BLaER1 treated with 17β-estradiol and CSF1 and Interleukin-3, amounts not matched to agents 10 nM and 100 nM (cell line): ENCODE results near the gene ARFIP1.
A peak's percentile ranks its signal among the peaks of the same experiment; 100 is the strongest.
"Not testable (repeated sequence)": the region's sequence is repeated elsewhere in the genome, so short reads cannot be mapped to it uniquely, and the experiment has no call there.

Experiments used
- H3K27ac ChIP-seq, 11 experiments: shearing (Covaris generic); formaldehyde crosslinking; 2 replicates each; pipeline ENCODE4 v1.8.1; 2022
- H3K27me3 ChIP-seq, 11 experiments: shearing (Covaris generic); formaldehyde crosslinking; 2 replicates each; pipeline ENCODE4 v1.8.1; 2022
- H3K36me3 ChIP-seq, 11 experiments: shearing (Covaris generic); formaldehyde crosslinking; 2 replicates each; pipeline ENCODE4 v1.8.1; 2022
- H3K4me1 ChIP-seq, 10 experiments: shearing (Covaris generic); formaldehyde crosslinking; 2 replicates each; pipeline ENCODE4 v1.8.1; 2022
- H3K4me2 ChIP-seq, 11 experiments: shearing (Covaris generic); formaldehyde crosslinking; 2 replicates each; pipeline ENCODE4 v1.8.1; 2022
- H3K4me3 ChIP-seq, 10 experiments: shearing (Covaris generic); formaldehyde crosslinking; 2 replicates each; pipeline ENCODE4 v1.8.1; 2022
- H3K9ac ChIP-seq, 11 experiments: shearing (Covaris generic); formaldehyde crosslinking; 2 replicates each; pipeline ENCODE4 v1.8.1; 2022
- H3K9me3 ChIP-seq, 11 experiments: shearing (Covaris generic); formaldehyde crosslinking; replicated peaks in 1 of 11; 2 replicates each; pipeline ENCODE4 v1.8.1; 2022
- H4K20me1 ChIP-seq, 11 experiments: shearing (Covaris generic); formaldehyde crosslinking; 2 replicates each; pipeline ENCODE4 v1.8.1; 2022
- Cebpa-rat ChIP-seq, 11 experiments: shearing (Covaris generic); IDR thresholded peaks; 2 replicates each; pipeline ENCODE4 v1.8.1; 2022

The ARFIP1 gene

DNA sequence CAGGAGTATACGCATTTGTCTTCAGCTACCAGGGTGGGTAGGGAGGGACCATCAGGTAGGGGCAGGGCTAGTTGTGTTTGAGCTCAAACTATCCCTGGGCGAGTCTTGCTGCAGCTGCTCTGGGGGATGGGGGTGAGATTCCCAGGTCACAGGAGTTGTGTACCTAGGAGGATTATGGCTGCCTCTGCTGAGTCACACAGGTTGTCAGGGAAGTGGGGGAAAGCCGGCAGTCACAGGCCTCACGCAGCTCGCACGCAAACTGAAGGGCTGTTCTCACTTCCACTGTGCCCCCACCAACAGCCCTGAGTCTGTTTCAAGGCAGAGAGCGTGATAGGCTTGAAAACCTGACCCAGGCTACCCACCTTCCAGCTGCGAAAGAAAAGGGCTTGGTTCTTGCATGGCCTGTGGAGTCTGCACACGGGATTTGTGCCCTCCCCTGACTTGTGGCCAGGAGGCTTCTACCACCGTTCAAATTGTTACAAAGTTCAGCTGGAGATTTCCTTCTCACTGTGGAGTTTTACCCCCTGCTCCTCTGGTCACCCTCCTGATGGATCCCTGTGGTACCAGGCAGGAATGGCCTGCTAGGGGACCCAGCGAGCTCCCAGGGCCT lies 63.8 kb downstream of the ARFIP1 start:
- no peak for TF ChIP-seq Cebpa-rat (IDR thresholded peaks at IDR 0.05)
- no peak overlapping the region for H3K4me3 ChIP-seq
- peaks cover 0 to 21% (median 5%) of the 10 kb centered on the region in 10 experiments; a peak in 11 of 20 replicates for H3K4me1 ChIP-seq
- peaks cover 23 to 40% (median 28%) of the 10 kb centered on the region in 11 experiments for H3K9me3 ChIP-seq
- no peak overlapping the region for H3K9ac ChIP-seq
- H3K4me2 ChIP-seq, result no peak overlapping the region
- H3K36me3 ChIP-seq, result peaks cover 14 to 34% (median 21%) of the 10 kb centered on the region in 11 experiments
- H3K27ac ChIP-seq, result no peak overlapping the region
- H3K27me3 ChIP-seq, result no peaks in the 10 kb centered on the region
- peaks cover 0 to 7% (median 0%) of the 10 kb centered on the region in 11 experiments; a peak in 4 of 22 replicates for H4K20me1 ChIP-seq

DNA sequence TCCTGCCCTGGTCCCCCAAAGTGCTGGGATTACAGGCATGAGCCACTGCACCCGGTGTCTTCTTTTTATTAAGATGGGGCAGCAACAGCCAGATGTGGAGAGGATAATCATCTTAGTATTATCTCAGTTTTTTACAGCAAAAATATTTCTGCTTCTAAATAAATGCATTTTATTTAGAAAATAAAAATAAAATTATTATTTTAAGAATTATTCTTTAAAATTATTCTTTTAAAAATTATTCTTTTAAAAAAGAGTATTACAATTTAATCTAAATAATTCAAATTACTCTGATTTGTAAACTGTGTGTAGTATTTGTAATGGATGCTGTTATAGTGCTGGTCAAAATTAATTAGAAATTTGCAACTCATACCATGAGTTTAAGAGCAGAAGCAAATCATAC lies 67.6 kb downstream of the ARFIP1 start:
- Histone ChIP-seq H3K9ac (peak overlapping the region in 2 of 11 experiments; percentile 17 to 22; a peak in 2 of 22 replicates), H4K20me1 (peaks cover 0 to 7% (median 0%) of the 10 kb centered on the region in 11 experiments; a peak in 4 of 22 replicates), H3K27ac (peak overlapping the region in 7 of 11 experiments; percentile 17 to 63 (median 49); a peak in 8 of 22 replicates), H3K9me3 (peaks cover 4 to 14% (median 6%) of the 10 kb centered on the region in 11 experiments), H3K36me3 (peaks cover 0 to 11% (median 2%) of the 10 kb centered on the region in 11 experiments; a peak in 8 of 22 replicates), H3K4me1 (peaks cover 11 to 45% (median 26%) of the 10 kb centered on the region in 10 experiments), H3K4me3 (no peak overlapping the region), H3K4me2 (peak overlapping the region in 7 of 11 experiments; percentile 6 to 64 (median 35); a peak in 6 of 22 replicates), H3K27me3 (no peaks in the 10 kb centered on the region)
- TF ChIP-seq Cebpa-rat (IDR thresholded peaks at IDR 0.05), result no peak

DNA sequence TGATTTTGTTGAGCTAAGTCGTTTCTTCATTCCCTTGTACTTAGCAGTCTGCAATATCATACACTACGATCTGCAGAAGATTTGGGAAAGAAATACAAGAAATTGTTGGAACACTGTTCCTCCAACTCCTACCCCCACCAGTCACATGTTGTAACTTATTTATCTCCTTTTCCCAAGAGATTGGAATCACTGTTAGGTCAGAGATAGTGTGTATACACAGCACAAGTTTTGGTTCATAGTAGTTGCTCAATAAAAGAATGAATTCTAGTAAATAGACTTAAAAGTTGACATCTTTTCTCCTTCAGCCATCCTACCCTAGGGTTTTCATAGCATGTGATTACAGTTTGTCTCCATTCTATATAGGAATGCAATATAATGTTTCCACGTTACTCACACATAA lies 68.8 kb downstream of the ARFIP1 start:
- Histone ChIP-seq H3K4me3 (no peak overlapping the region), H3K27me3 (no peaks in the 10 kb centered on the region), H3K9ac (no peak overlapping the region), H3K27ac (peak overlapping the region in 2 of 11 experiments; percentile 16 to 22; a peak in 3 of 22 replicates), H3K4me2 (no peak overlapping the region), H3K9me3 (peaks cover 15 to 21% (median 16%) of the 10 kb centered on the region in 11 experiments), H4K20me1 (peaks cover 0 to 7% (median 0%) of the 10 kb centered on the region in 11 experiments; a peak in 4 of 22 replicates), H3K36me3 (peaks cover under 1 to 22% (median 10%) of the 10 kb centered on the region in 11 experiments; a peak in 16 of 22 replicates), H3K4me1 (peaks cover 11 to 45% (median 26%) of the 10 kb centered on the region in 10 experiments)
- TF ChIP-seq Cebpa-rat (IDR thresholded peaks at IDR 0.05), result no peak

DNA sequence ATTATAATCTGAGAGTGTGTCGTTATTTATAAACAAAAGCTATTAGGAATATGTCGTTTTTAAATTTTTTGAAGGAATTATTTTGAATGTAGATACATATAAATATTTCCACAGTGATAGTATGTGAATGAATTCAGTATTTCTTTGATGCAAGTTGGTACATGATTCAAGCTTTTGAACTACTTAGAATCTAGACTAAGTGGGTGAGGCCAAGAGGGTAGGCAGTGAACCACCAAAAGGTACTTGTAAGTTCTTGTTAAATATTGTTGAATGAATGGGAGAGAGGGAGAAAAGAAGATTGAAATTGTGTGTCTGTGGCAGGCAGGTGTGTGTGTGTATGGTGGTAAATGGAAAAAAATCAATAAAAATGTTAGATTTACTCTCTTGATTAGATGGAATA lies 69.6 kb downstream of the ARFIP1 start:
- Histone ChIP-seq H3K27me3 (no peaks in the 10 kb centered on the region), H3K4me1 (peaks cover 11 to 45% (median 26%) of the 10 kb centered on the region in 10 experiments), H3K4me3 (no peak overlapping the region), H3K4me2 (peak overlapping the region in 6 of 11 experiments; percentile 67 to 87 (median 76); a peak in 10 of 22 replicates), H4K20me1 (peaks cover 0 to 7% (median 0%) of the 10 kb centered on the region in 11 experiments; a peak in 2 of 22 replicates), H3K27ac (peak overlapping the region in 9 of 11 experiments; percentile 55 to 79 (median 69); a peak in 13 of 22 replicates), H3K36me3 (peaks cover 6 to 22% (median 14%) of the 10 kb centered on the region in 11 experiments; a peak in 18 of 22 replicates), H3K9ac (no peak overlapping the region), H3K9me3 (peaks cover 23 to 29% (median 24%) of the 10 kb centered on the region in 11 experiments)
- no peak for TF ChIP-seq Cebpa-rat (IDR thresholded peaks at IDR 0.05)

DNA sequence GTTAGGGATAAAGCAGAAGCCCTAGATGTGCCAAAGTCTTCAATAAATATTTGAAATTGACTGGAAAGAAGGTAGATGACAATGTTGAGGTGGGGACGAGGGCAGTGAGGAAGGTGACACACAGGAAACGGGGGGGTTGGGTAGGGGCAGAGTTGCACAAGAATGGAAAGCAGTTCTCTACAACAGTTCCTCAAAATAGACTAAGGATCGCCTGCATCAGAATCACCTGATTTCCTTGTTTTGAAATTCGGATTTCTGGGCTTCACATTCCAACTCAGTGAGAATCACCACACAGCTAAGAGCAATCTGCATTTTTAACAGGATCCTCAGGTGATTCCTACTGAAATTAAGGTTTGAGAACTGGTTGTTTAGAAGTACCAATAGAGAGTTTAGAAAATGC lies 70.6 kb downstream of the ARFIP1 start:
- Histone ChIP-seq H3K36me3 (peaks cover 14 to 30% (median 17%) of the 10 kb centered on the region in 11 experiments; a peak in 20 of 22 replicates), H3K4me1 (peaks cover 11 to 38% (median 26%) of the 10 kb centered on the region in 10 experiments), H3K9ac (peak overlapping the region in 7 of 11 experiments; percentile 2 to 57 (median 19); a peak in 6 of 22 replicates), H3K9me3 (peaks cover 33 to 39% (median 35%) of the 10 kb centered on the region in 11 experiments), H3K4me3 (peak overlapping the region in 1 of 10 experiments; percentile 8; a peak in 1 of 20 replicates), H4K20me1 (peaks cover 0 to 7% (median 0%) of the 10 kb centered on the region in 11 experiments; a peak in 2 of 22 replicates), H3K4me2 (peak overlapping the region; percentile 52 to 87 (median 72)), H3K27me3 (no peaks in the 10 kb centered on the region), H3K27ac (peak overlapping the region; percentile 31 to 79 (median 69); a peak in 20 of 22 replicates)
- TF ChIP-seq Cebpa-rat (IDR thresholded peaks at IDR 0.05), result peak in 8 of 11 experiments; percentile 45 to 87 (median 82); a peak in 15 of 22 replicates

DNA sequence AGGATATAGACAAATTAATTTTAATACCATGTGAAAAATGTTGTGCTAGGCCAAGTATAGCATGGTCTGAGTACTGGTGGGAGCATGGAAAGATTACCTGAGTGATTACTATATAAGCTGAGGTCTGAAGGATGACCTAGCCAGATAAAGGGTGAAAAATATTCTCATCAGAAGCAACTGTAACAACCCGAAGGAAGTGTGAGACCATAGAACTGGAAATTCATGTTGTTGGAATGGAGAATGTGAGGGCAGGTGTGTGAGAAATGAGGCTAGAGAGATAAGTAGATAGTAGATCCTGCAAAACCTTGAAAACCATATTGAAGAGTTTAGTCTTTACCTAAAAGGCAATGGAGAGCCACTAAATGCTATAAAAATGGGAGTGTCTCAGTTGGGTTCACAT lies 71.5 kb downstream of the ARFIP1 start:
- Histone ChIP-seq H3K4me2 (peak overlapping the region in 8 of 11 experiments; percentile 67 to 87 (median 74); a peak in 11 of 22 replicates), H3K9ac (no peak overlapping the region; a peak in 1 of 22 replicates), H3K27ac (peak overlapping the region; percentile 31 to 79 (median 69); a peak in 18 of 22 replicates), H3K36me3 (peaks cover 14 to 34% (median 19%) of the 10 kb centered on the region in 11 experiments; a peak in 20 of 22 replicates), H3K9me3 (peaks cover 36 to 43% (median 38%) of the 10 kb centered on the region in 11 experiments), H4K20me1 (peaks cover 0 to 1% (median 0%) of the 10 kb centered on the region in 11 experiments; a peak in 1 of 22 replicates), H3K4me1 (peaks cover 11 to 30% (median 26%) of the 10 kb centered on the region in 10 experiments), H3K4me3 (no peak overlapping the region), H3K27me3 (no peaks in the 10 kb centered on the region)
- no peak for TF ChIP-seq Cebpa-rat (IDR thresholded peaks at IDR 0.05)

DNA sequence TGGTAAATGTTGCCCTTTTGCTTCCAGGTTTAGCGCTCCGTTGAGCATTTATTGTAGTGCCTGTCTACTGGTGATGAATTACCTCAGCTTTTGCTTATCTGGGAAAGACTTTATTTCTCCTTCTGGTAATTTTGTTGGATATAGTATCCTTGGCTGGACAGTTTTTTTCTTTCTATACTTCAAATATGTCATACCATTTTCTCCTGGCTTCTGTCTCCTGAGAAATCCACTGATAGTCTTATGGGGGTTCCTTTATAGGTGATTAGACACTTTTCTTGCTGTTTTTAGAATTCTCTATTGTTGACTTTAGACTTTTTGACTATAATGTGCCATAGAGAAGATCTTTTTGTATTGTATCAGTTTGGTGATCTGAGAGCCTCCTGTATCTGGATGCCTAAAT lies 73.5 kb downstream of the ARFIP1 start:
- H3K4me2 ChIP-seq, result no peak overlapping the region
- no peak overlapping the region for H3K27ac ChIP-seq
- no peak overlapping the region for H3K9ac ChIP-seq
- no peaks in the 10 kb centered on the region for H4K20me1 ChIP-seq
- peaks cover 11 to 37% (median 21%) of the 10 kb centered on the region in 10 experiments for H3K4me1 ChIP-seq
- no peak overlapping the region for H3K4me3 ChIP-seq
- peaks cover 36 to 43% (median 38%) of the 10 kb centered on the region in 11 experiments for H3K9me3 ChIP-seq
- no peaks in the 10 kb centered on the region for H3K27me3 ChIP-seq
- H3K36me3 ChIP-seq, result peaks cover 14 to 34% (median 19%) of the 10 kb centered on the region in 11 experiments; a peak in 20 of 22 replicates
- TF ChIP-seq Cebpa-rat (IDR thresholded peaks at IDR 0.05), result no peak

DNA sequence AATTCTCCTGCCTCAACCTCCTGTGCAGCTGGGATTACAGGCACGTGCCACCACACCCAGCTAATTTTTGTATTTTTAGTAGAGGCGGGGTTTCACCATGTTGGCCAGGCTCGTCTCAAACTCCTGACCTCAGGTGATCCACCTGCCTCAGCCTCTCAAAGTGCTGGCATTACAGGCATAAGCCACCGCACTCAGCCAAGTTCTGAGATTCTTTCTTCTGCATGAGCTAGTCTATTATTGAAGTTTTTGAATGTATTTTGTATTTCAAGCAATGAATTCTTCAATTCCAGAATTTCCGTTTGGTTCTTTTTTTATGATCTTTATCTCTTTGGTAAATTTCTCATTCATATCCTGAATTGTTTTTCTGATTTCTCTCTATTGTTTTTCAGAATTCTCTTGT lies 74.3 kb downstream of the ARFIP1 start:
- H3K27me3 ChIP-seq, H3K9ac ChIP-seq, H3K4me3 ChIP-seq, H3K4me2 ChIP-seq, H4K20me1 ChIP-seq, H3K27ac ChIP-seq: not testable (repeated sequence)
- Histone ChIP-seq H3K4me1 (peaks cover 11 to 37% (median 21%) of the 10 kb centered on the region in 10 experiments), H3K9me3 (peaks cover 36 to 43% (median 38%) of the 10 kb centered on the region in 11 experiments), H3K36me3 (peaks cover 14 to 34% (median 19%) of the 10 kb centered on the region in 11 experiments; a peak in 20 of 22 replicates)
